GM10248 (cell line): Measurements from ENCODE around the gene KICS2.
A peak's percentile ranks its signal among the peaks of the same experiment; 100 is the strongest.

Source experiments
- CTCF ChIA-PET: fragments of 300-600 bp; sonication (Branson Sonifier 250); formaldehyde crosslinking; extraction: SDS; loops from one replicate; lab custom pipeline; 2021; ENCODE audit warnings: antibody characterized with exemption; lab: Yijun Ruan, JAX
- POLR2A ChIA-PET: fragments of 350-650 bp; sonication (Branson Sonifier 250); formaldehyde crosslinking; extraction: SDS; loops from one replicate; lab custom pipeline; 2020; ENCODE audit warnings: antibody characterized with exemption; lab: Yijun Ruan, JAX
- DNase-seq: peaks from one replicate; pipeline ENCODE4 v3.0.0; 2012; ENCODE audit errors: extremely low spot score
- CTCF ChIP-seq: IDR thresholded peaks from 2 replicates; pipeline ENCODE4 v1.5.1; 2012; ENCODE audit warnings: mild to moderate bottlenecking, low read depth; ENCODE audit errors: extremely low read depth, missing control alignments, control extremely low read depth

Gene KICS2

GRCh38 chr12:64240781-64241180, 18.7 kb upstream of the KICS2 start:
- CTCF ChIA-PET: interaction anchor here (1.6 to 2.4 kb wide), 2 partner anchors 15 to 19 kb away, joined by 4 to 16 read pairs; no protein-coding TSS in a partner anchor
- no peak for TF ChIP-seq CTCF
- POLR2A ChIA-PET: no interaction called here
- no peak for DNase-seq

DNA sequence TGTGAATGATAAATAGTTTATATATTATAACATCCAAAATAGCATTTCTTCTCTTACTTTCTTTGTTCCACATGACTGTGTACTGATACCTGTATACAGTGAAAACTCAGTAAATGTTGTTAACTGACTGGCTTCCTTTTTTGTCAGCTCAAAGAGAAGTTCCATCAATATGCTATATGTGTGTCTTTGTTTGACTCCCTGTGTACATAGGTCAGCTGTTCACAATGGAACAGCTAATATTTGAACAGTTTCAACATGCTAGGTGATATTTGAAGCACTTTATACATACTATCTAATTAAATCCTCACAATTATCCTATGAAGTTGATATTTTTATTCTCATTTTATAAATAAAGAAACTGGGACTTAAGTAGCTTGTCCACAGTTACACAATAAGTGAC, 15.3 kb upstream of the KICS2 start:
- no peak for DNase-seq
- ChIA-PET CTCF (interaction anchor here (0.6 to 1.7 kb wide), 10 partner anchors 8 to 817 kb away, joined by 3 to 5 read pairs (median 3); partner anchors contain the start of gene SRGAP1), POLR2A (no interaction called here)
- TF ChIP-seq CTCF: no peak

DNA sequence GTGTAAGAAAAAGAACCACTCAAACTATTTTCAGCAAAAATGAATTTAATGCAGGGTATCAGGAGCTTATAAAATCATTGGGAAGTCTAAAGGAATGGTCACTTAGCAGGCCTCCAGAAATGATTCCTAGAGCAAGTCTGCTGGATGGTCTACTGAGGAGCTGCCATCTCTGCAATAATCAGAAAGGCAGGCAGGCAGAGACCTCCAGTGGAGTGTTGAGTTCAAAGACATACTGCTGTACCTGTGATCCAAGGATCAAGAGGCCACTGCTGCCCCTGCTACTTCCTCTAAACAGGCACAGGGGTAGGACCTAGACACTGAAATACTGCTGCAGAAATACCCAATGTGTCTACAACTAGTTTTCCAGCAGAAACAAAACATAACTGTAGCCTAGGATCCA, 14.5 kb upstream of the KICS2 start:
- ChIA-PET POLR2A (no interaction called here), CTCF (interaction anchor here (0.8 to 1.7 kb wide), 4 partner anchors 10 to 408 kb away, joined by 3 to 5 read pairs (median 4); partner anchors contain the start of gene SRGAP1)
- DNase-seq: no peak
- peak; percentile 19 for TF ChIP-seq CTCF

DNA sequence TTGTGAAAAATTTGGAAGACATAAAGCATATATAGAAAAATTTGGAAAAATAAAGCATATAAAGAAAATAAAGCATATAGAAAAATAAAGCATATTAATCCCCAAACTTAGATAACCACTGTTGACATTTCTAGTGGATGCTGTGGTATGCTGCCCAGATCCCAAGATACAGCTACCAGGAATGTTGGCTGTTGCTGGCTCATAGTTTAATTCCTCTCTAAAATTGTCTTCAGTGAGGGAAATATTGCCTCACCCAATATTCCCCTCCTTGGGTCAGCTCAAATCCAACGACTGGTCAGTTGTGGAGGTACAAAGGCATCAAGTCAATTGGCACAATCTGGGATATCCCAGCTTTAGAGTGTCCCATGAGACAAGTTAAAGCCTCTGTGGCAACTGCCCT, 10.1 kb upstream of the KICS2 start:
- TF ChIP-seq CTCF: no peak
- ChIA-PET CTCF (interaction anchor here (0.7 to 1.4 kb wide), 2 partner anchors 24 to 426 kb away, joined by 3 read pairs; no protein-coding TSS in a partner anchor), POLR2A (no interaction called here)
- DNase-seq: no peak

DNA sequence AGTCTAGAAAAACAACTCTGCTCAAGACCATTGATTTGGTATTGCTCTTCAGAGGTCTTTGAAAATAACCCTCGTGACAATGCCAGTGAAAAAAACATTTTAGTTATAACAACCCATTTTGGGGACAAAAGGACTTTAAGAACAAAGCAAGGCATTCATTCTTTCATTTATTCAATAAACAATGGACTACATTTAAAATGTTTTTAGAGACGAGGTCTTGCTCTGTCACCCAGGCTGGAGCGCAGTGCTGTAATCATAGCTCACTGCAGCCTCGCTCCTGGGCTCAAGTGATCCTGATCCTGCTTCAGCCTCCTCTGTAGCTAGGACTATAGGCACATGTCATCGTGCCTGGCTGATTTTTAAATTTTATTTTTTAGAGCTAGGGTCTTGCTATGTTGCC, 7.7 kb upstream of the KICS2 start:
- TF ChIP-seq CTCF: no peak
- no peak for DNase-seq
- ChIA-PET CTCF (no interaction called here), POLR2A (no interaction called here)

DNA sequence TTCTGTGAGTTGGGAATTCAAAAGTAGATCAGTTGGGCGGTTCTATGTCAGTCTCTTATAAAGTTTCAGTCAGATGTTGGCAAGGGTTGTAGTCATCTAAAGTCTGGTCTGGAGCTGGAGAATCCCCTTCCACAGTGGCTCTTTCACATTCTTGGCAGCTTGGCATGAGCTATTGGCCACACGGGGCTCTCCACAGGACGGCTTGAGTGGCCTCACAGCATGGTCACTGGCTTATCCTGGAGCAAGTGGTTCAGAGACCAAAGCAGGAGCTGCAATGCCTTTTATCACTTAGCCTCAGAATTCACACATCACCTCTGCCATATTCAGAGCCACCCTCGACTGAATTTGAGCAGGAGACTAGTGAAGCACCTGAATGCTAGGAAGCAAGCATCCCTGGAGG, 7.1 kb upstream of the KICS2 start:
- POLR2A ChIA-PET: no interaction called here
- TF ChIP-seq CTCF: no peak
- no peak for DNase-seq
- CTCF ChIA-PET: no interaction called here
